Skeletal muscle tissue (tissue), 4 donors: ENCODE results near the gene FILIP1. TPM values are rescaled to one million over a fixed set of nuclear protein-coding genes. Genes with fewer than 3 reads are reported as not detected.

Source experiments
- H3K27ac ChIP-seq: one replicate; pipeline ENCODE4 v1.7.0; 2013; ENCODE audit warnings: mild to moderate bottlenecking, low read depth, low read length, inconsistent platforms
- H3K27me3 ChIP-seq, 3 donors: one replicate each; pipeline ENCODE4 v1.7.0; 2013; ENCODE audit warnings: low read length in 3 of 3; ENCODE audit not compliant: control insufficient read depth in 3 of 3, insufficient read depth in 3 of 3
- H3K36me3 ChIP-seq, 3 donors: one replicate each; pipeline ENCODE4 v1.7.0; 2013; ENCODE audit warnings: low read length in 3 of 3; ENCODE audit not compliant: control insufficient read depth in 3 of 3, insufficient read depth in 3 of 3
- H3K4me1 ChIP-seq, 3 donors: one replicate each; pipeline ENCODE4 v1.7.0; 2013; ENCODE audit warnings: low read length in 3 of 3, mild to moderate bottlenecking in 3 of 3; ENCODE audit not compliant: control insufficient read depth in 3 of 3, insufficient read depth in 3 of 3
- H3K4me3 ChIP-seq, 3 donors: one replicate each; pipeline ENCODE4 v1.7.0; 2013; ENCODE audit warnings: low read length in 3 of 3
- H3K9ac ChIP-seq, 3 donors: one replicate each; pipeline ENCODE4 v1.7.0; 2013; ENCODE audit warnings: low read length in 3 of 3, mild to moderate bottlenecking in 3 of 3, moderate library complexity in 2 of 3, low read depth in 1 of 3
- H3K9me3 ChIP-seq, 3 donors: one replicate each; pipeline ENCODE4 v1.7.0; 2013; ENCODE audit warnings: low read length in 3 of 3; ENCODE audit not compliant: control insufficient read depth in 3 of 3
- total RNA-seq: library from RNA; depleted of rRNA; stranded (reverse); fragments of >200 nt; gene quantifications from one replicate; pipeline ENCODE4 v1.2.3, GENCODE V29; 2014
- donor health status: Osteomylitis.

The FILIP1 gene
- total RNA-seq, 1 donor from 2014 or later: 19.3 TPM

GRCh38 chr6:75296811-75297779 is 196.5 kb downstream of the FILIP1 start:
- Histone ChIP-seq H3K27me3 (no peaks in the 10 kb centered on the region), H3K4me1 (peaks cover 4 to 6% (median 6%) of the 10 kb centered on the region in 3 donors), H3K27ac (no peak overlapping the region), H3K36me3 (no peaks in the 10 kb centered on the region), H3K4me3 (no peak overlapping the region), H3K9me3 (no peaks in the 10 kb centered on the region), H3K9ac (no peak overlapping the region)

- Histone ChIP-seq H3K36me3 (peaks cover 0 to 4% (median 0%) of the 10 kb centered on the region in 3 donors), H3K4me1 (peaks cover 0 to 10% (median 3%) of the 10 kb centered on the region in 3 donors), H3K27ac (no peak overlapping the region), H3K9ac (no peak overlapping the region), H3K27me3 (no peaks in the 10 kb centered on the region), H3K9me3 (no peaks in the 10 kb centered on the region), H3K4me3 (no peak overlapping the region)
Measured at GRCh38 chr6:75292555-75292954, 201.0 kb downstream of the FILIP1 start.

GRCh38 chr6:75291744-75292143 is 201.9 kb downstream of the FILIP1 start:
- Histone ChIP-seq H3K4me3 (no peak overlapping the region), H3K27ac (no peak overlapping the region), H3K4me1 (peaks cover 0 to 10% (median 3%) of the 10 kb centered on the region in 3 donors), H3K9me3 (no peaks in the 10 kb centered on the region), H3K9ac (no peak overlapping the region), H3K27me3 (no peaks in the 10 kb centered on the region), H3K36me3 (peaks cover 0 to 4% (median 0%) of the 10 kb centered on the region in 3 donors)

GRCh38 chr6:75291331-75291730 is 202.3 kb downstream of the FILIP1 start:
- Histone ChIP-seq H3K9ac (no peak overlapping the region), H3K27ac (peak overlapping the region; percentile 11), H3K36me3 (peaks cover 0 to 4% (median 0%) of the 10 kb centered on the region in 3 donors), H3K4me3 (no peak overlapping the region), H3K4me1 (peaks cover 0 to 10% (median 3%) of the 10 kb centered on the region in 3 donors), H3K27me3 (no peaks in the 10 kb centered on the region), H3K9me3 (no peaks in the 10 kb centered on the region)

GRCh38 chr6:75290136-75290945 is 203.3 kb downstream of the FILIP1 start:
- H3K27ac ChIP-seq: peak overlapping the region; percentile 11
- H3K9ac ChIP-seq: no peak overlapping the region
- peaks cover 0 to 4% (median 0%) of the 10 kb centered on the region in 3 donors for H3K36me3 ChIP-seq
- H3K4me1 ChIP-seq: peaks cover 0 to 10% (median 6%) of the 10 kb centered on the region in 3 donors
- no peaks in the 10 kb centered on the region for H3K27me3 ChIP-seq
- no peak overlapping the region for H3K4me3 ChIP-seq
- no peaks in the 10 kb centered on the region for H3K9me3 ChIP-seq

GRCh38 chr6:75288023-75288422 is 205.6 kb downstream of the FILIP1 start:
- Histone ChIP-seq H3K4me3 (no peak overlapping the region), H3K27ac (no peak overlapping the region), H3K9me3 (no peaks in the 10 kb centered on the region), H3K9ac (no peak overlapping the region), H3K36me3 (peaks cover 0 to 5% (median 4%) of the 10 kb centered on the region in 3 donors), H3K27me3 (no peaks in the 10 kb centered on the region), H3K4me1 (peaks cover 7 to 14% (median 10%) of the 10 kb centered on the region in 3 donors)

GRCh38 chr6:75287424-75287823 is 206.2 kb downstream of the FILIP1 start:
- H3K36me3 ChIP-seq: peaks cover 0 to 5% (median 4%) of the 10 kb centered on the region in 3 donors
- H3K9me3 ChIP-seq: no peaks in the 10 kb centered on the region
- no peak overlapping the region for H3K9ac ChIP-seq
- peaks cover 12 to 18% (median 13%) of the 10 kb centered on the region in 3 donors for H3K4me1 ChIP-seq
- H3K27me3 ChIP-seq: no peaks in the 10 kb centered on the region
- no peak overlapping the region for H3K4me3 ChIP-seq
- no peak overlapping the region for H3K27ac ChIP-seq

GRCh38 chr6:75286955-75287354 is 206.6 kb downstream of the FILIP1 start:
- Histone ChIP-seq H3K36me3 (peaks cover 0 to 5% (median 4%) of the 10 kb centered on the region in 3 donors), H3K9me3 (no peaks in the 10 kb centered on the region), H3K9ac (no peak overlapping the region), H3K4me3 (no peak overlapping the region), H3K4me1 (peaks cover 12 to 18% (median 13%) of the 10 kb centered on the region in 3 donors), H3K27ac (no peak overlapping the region), H3K27me3 (no peaks in the 10 kb centered on the region)

GRCh38 chr6:75285283-75285639 is 208.3 kb downstream of the FILIP1 start:
- H3K4me1 ChIP-seq: peaks cover 5 to 21% (median 15%) of the 10 kb centered on the region in 3 donors
- H3K27me3 ChIP-seq: no peaks in the 10 kb centered on the region
- H3K9ac ChIP-seq: peak overlapping the region; percentile 77 to 81 (median 81)
- H3K4me3 ChIP-seq: peak overlapping the region; percentile 82 to 96 (median 96)
- peak overlapping the region; percentile 88 for H3K27ac ChIP-seq
- H3K36me3 ChIP-seq: peaks cover 0 to 5% (median 0%) of the 10 kb centered on the region in 3 donors
- H3K9me3 ChIP-seq: no peaks in the 10 kb centered on the region
